DND-41 (cell line): ENCODE results near the gene TTLL3.

Experiments
- ATAC-seq: fragments of 200-7000 bp; cut with Tn5 transposase; 3 replicates; pipeline ENCODE4 v1.9.1; 2021; ENCODE audit warnings: low read depth; ENCODE audit not compliant: insufficient read depth
- DNase-seq: peaks from one replicate; pipeline ENCODE4 v3.0.0-alpha.2; 2020
- H2AFZ ChIP-seq: 2 replicates; pipeline ENCODE4 v1.6.0; 2012; ENCODE audit warnings: low read depth, low read length
- H3K27ac ChIP-seq: 2 replicates; pipeline ENCODE4 v1.5.1; 2012; ENCODE audit warnings: low read length, inconsistent platforms
- H3K27me3 ChIP-seq: fragments of 200-600 bp; sonication (generic); 2 replicates; pipeline ENCODE4 v1.6.0; 2012; ENCODE audit warnings: low read length, mild to moderate bottlenecking, inconsistent platforms; ENCODE audit not compliant: insufficient read depth, poor library complexity
- H3K36me3 ChIP-seq: 2 replicates; pipeline ENCODE4 v1.5.1; 2012; ENCODE audit warnings: low read length, inconsistent platforms; ENCODE audit not compliant: insufficient read depth
- H3K4me1 ChIP-seq: 2 replicates; pipeline ENCODE4 v1.5.1; 2012; ENCODE audit warnings: mild to moderate bottlenecking, low read length; ENCODE audit not compliant: insufficient read depth
- H3K4me2 ChIP-seq: 2 replicates; pipeline ENCODE4 v1.6.0; 2012; ENCODE audit warnings: mild to moderate bottlenecking, moderate library complexity, low read length, inconsistent platforms; ENCODE audit not compliant: insufficient read depth
- H3K4me3 ChIP-seq, 2 experiments: fragments of 200-600 bp in 1 of 2; shearing (Covaris generic) in 1 of 2; 2 replicates each; pipeline ENCODE4 v1.5.1; 2012 to 2016; ENCODE audit warnings: inconsistent platforms in 2 of 2, low read length in 2 of 2, mild to moderate bottlenecking in 2 of 2, low read depth in 1 of 2, moderate library complexity in 1 of 2
- H3K79me2 ChIP-seq: 2 replicates; pipeline ENCODE4 v1.6.0; 2012; ENCODE audit warnings: low read length, inconsistent platforms; ENCODE audit not compliant: insufficient read depth
- H3K9ac ChIP-seq: 2 replicates; pipeline ENCODE4 v1.6.0; 2012; ENCODE audit warnings: low read depth, mild to moderate bottlenecking, inconsistent platforms, low read length, moderate library complexity
- H3K9me3 ChIP-seq: 2 replicates; pipeline ENCODE4 v1.5.1; 2012; ENCODE audit warnings: low read length, moderate library complexity, mild to moderate bottlenecking, inconsistent platforms; ENCODE audit not compliant: insufficient read depth, severe bottlenecking
- H4K20me1 ChIP-seq: 2 replicates; pipeline ENCODE4 v1.6.0; 2012; ENCODE audit warnings: low read length; ENCODE audit not compliant: insufficient read depth
- CTCF ChIP-seq: IDR thresholded peaks from 2 replicates; pipeline ENCODE4 v1.5.1; 2012; ENCODE audit warnings: borderline replicate concordance, low read length, moderate library complexity, mild to moderate bottlenecking; ENCODE audit not compliant: poor library complexity, severe bottlenecking; ENCODE audit errors: extremely low read depth
- EZH2 ChIP-seq: IDR thresholded peaks from 3 replicates; pipeline ENCODE4 v1.6.1; 2012; ENCODE audit warnings: borderline replicate concordance, low read depth, mild to moderate bottlenecking, moderate library complexity, low read length, inconsistent platforms; ENCODE audit not compliant: severe bottlenecking

TTLL3 gene

DNA sequence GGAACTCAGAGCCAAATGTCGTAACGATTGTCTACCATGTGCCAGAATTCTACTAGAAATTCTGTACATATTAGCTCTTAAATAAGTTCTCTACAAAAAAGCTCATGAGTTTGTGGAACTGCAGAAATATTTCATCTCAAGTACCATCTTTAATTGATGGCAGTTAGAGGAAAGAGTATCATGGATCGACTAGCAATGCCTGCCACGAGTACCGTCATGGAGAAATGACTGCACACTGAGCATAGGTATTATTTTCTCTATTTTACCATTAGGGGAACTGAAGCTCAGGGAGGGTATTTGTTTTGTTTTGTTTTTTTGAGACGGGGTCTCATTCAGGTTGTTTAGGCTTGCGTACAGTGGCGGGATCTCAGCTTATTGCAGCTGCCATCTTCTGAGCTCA lies 31.0 kb downstream of the TTLL3 start:
- H3K4me2 ChIP-seq = no peak overlapping the region
- TF ChIP-seq EZH2 = no peak
- no peak for TF ChIP-seq CTCF
- H3K9me3 ChIP-seq = no peaks in the 10 kb centered on the region
- H3K79me2 ChIP-seq = peaks cover 11% of the 10 kb centered on the region
- H4K20me1 ChIP-seq = peaks cover 3% of the 10 kb centered on the region; the same call in 1 of the 2 replicates
- no peak overlapping the region for H3K4me3 ChIP-seq
- no peak overlapping the region for H3K27ac ChIP-seq
- peaks cover 21% of the 10 kb centered on the region for H3K4me1 ChIP-seq
- ATAC-seq = no peak
- H3K27me3 ChIP-seq = no peaks in the 10 kb centered on the region
- H3K9ac ChIP-seq = no peak overlapping the region
- no peak overlapping the region for H2AFZ ChIP-seq
- H3K36me3 ChIP-seq = peaks cover 45% of the 10 kb centered on the region
- DNase-seq = no peak

GRCh38 chr3:9843715-9844438 lies 33.8 kb downstream of the TTLL3 start, which contains the start of gene RPUSD3:
Gene RPUSD3, minus strand, starts transcription at chr3:9844008. Its CDS starts 18 bp downstream, at chr3:9843990.
- H3K4me3 ChIP-seq = peak within 1 kb of the TSS; percentile 78 to 91
- peak within 1 kb of the TSS; percentile 97 for H2AFZ ChIP-seq
- DNase-seq (peak; percentile 95), ATAC-seq (peak; percentile 98)
- H3K27ac ChIP-seq = peak within 1 kb of the TSS; percentile 62
- peak within 1 kb of the TSS; percentile 93 for H3K4me2 ChIP-seq
- H3K79me2 ChIP-seq = peaks cover 11% of the 10 kb centered on the region
- H3K36me3 ChIP-seq = peaks cover 29% of the 10 kb centered on the region
- H3K4me1 ChIP-seq = peaks cover 21% of the 10 kb centered on the region
- H4K20me1 ChIP-seq = no peaks in the 10 kb centered on the region
- no peaks in the 10 kb centered on the region for H3K27me3 ChIP-seq
- H3K9ac ChIP-seq = peak within 1 kb of the TSS; percentile 72
- TF ChIP-seq EZH2 (no peak), CTCF (no peak)
- no peaks in the 10 kb centered on the region for H3K9me3 ChIP-seq

DNA sequence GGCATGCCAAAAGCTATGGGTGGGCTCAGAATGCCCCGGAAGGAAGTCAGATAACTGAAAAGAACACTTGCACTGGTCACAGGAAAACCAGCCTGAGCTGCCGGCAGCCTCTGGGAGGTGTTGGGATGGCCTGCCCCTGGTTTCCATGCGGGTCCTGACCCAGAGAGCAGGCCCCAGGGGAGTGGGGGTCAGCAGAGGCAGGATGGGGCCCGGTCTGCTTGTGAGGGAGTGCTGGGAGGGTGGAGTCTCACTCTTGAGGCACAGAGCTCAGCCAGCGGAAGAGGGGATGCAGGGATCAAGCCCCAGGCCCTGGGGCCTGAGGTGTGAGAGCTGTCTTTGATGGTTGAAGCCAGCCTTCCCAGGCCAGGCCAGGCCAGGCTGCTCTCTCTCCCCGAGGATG lies 36.2 kb downstream of the TTLL3 start:
- TF ChIP-seq EZH2 (no peak), CTCF (no peak)
- Histone ChIP-seq H3K27ac (no peak overlapping the region), H3K4me1 (peaks cover 21% of the 10 kb centered on the region), H3K9me3 (no peaks in the 10 kb centered on the region), H2AFZ (no peak overlapping the region), H3K79me2 (peaks cover 11% of the 10 kb centered on the region), H3K27me3 (no peaks in the 10 kb centered on the region), H3K36me3 (peaks cover 11% of the 10 kb centered on the region), H4K20me1 (no peaks in the 10 kb centered on the region), H3K9ac (no peak overlapping the region), H3K4me2 (no peak overlapping the region), H3K4me3 (no peak overlapping the region)
- no peak for ATAC-seq
- no peak for DNase-seq
